ENCODE data around the gene PLEKHG4.

PLEKHG4 gene

DNA sequence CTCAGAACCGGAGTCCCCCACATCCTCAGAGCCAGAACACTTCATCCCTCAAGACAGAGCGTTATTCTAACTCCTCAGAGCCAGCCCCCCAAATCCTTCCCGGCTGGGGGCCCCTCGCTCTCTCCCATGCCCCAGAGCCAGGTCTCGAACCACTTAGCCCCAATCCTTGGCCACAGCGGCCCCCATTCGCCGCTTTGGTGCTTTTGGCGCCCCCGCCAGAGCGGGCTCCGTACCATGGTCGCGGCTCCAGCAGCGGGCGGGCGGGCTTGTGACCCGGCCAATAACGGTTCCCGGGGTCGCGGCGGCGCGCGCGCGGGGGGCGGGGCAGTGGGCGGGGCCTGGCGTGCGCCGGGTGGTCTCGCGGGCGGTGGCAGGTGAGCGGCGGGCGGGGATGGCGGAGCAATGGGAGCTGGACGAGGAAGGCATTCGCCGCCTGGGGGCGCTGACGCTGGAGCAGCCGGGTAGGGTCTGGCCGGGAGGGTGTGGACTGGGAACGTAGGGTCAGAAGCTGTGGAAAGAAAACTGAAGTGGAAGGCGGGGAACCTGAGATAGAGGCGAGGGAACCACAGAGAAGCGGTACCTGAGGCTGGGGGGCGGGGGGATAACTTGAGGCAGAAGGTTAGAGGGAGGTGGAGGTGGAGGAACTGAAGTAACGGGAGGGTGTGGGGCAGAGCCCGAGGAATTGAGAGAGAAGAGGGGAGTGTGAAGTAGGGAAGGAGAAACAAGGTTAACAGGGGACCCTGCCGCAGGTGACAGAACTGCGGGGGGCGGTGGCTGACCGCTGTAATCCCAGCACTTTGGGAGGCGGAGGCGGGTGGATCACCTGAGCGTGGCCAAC is 47.4 kb downstream of the PLEKHG4 start, which contains the start of the genes KCTD19 and LRRC36:
TSS of gene KCTD19 (minus strand) at position 270 of the 838 bp plus-strand sequence. CDS start at position 236, 34 bp downstream.
TSS of gene LRRC36 (plus strand) at position 344 of the 838 bp plus-strand sequence. CDS start at position 392, 48 bp downstream.
- no peak for DNase-seq (ENCODE audit: low spot score)

DNA sequence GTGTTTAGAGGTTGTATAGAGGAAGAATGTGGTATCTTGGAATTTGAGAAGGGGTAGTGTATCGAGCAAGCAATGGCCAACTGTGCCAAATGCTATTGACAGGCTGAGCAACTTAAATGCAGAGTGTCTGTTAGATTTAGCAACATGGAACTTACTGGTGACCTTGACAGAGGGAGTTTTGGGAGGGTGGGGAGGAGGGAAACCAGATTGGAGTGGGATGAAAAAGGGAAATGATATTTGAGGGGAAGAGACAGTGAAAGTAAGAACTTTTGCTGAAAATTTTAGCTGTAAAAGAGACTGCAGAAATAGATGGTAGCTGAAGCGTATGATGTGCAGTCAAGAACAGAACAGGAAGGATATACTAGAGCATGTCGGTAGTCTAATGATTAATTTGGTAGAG is 48.4 kb downstream of the PLEKHG4 start:
- peak; percentile 2 for DNase-seq (ENCODE audit: low spot score)

DNA sequence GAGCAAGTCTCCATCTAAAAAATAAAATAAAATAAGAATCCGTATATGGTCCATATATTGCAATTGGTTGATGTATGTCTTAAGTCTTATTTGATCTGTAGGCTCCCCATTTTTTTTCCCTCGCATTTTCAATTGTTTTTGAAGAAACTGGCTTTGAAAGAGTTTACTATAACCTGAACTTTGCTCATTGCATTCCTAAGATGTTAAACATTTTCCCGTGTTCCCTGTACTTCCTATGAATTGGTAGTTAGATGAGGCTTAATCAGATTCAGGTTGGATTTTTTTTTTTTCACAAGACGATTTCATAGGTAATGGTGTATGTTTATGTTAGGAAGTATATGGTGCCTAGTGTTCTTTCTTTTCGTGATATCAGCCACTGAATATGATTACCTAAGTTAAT is 50.6 kb downstream of the PLEKHG4 start:
- DNase-seq (ENCODE audit: low spot score), result no peak

DNA sequence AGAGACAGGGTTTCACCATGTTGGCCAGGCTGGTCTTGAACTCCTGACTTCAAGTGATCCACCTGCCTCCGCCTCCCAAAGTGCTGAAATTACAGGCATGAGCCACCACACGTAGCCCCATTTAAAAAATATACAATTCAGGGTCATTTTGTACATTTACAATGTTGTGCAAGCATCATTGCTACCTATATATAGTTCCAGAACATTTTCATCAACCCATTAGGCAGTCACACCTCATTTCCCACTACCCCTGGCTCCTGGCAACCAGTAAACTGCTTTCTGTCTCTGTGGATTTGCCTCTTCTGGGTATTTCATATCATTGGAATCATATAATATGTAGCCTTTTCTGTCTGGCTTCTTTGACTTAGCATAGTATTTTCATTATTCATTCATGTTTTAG is 54.0 kb downstream of the PLEKHG4 start:
- no peak for DNase-seq (ENCODE audit: low spot score)

DNA sequence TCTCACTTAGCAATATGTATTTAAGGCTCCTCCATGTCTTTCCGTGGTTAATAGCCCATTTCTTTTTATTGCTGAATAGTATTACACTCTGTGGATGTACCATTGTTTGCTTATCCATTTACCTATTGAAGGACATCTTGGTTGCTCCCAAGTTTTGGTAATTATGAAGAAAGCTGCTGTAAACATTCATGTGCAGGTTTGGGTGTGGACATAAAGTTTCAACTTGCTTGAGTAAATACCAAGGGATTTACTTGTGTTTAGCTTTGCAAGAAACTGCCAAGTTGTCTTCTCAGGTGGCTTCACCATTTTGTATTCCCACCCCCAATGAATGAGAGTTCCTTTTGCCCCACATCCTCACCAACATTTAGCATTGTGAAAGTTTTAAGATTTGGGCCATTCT is 56.8 kb downstream of the PLEKHG4 start:
- no peak for DNase-seq (ENCODE audit: low spot score)

DNA sequence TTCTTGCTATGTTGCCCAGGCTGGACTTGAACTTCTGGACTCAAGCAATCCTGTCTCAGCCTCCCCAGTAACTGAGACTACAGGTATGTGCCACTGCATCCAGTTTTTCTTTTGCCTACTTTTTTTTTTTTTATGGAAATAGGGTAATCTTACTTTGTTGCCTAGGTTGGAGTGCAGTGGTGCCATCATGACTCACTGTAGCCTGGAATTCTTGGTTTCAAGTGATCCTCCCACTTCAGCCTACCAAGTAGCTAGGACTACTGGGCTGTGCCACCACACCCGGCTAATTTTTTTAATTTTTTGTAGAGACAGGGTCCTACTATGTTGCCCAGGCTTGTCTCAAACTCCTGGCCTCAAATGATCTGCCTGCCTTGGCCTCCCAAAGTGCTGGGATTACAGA is 57.3 kb downstream of the PLEKHG4 start:
- DNase-seq (ENCODE audit: low spot score), result no peak
